Pulmonary artery endothelial cell (primary cell): Measurements from ENCODE around the gene ZNF227. TPM values are rescaled to one million over a fixed set of nuclear protein-coding genes. Genes with fewer than 3 reads are reported as not detected.
"Not testable (repeated sequence)": the region's sequence is repeated elsewhere in the genome, so short reads cannot be mapped to it uniquely, and the experiment has no call there.

Source experiments
- DNase-seq: peaks from one replicate; pipeline ENCODE4 v3.0.0-alpha.2; 2011; ENCODE audit warnings: low read depth, low spot score
- total RNA-seq: library from RNA; depleted of rRNA; stranded (reverse); fragments of >200 nt; gene quantifications from 2 replicates; pipeline ENCODE4 v1.2.3, GENCODE V29; 2014

The ZNF227 gene
- 20.2 and 27.7 TPM in 2 replicates for total RNA-seq

GRCh38 chr19:44212250-44212865, at the start of gene ZNF227:
TSS of gene ZNF227 (plus strand) at chr19:44212532. CDS start at chr19:44217793, 5,261 bp downstream.
- DNase-seq = peak; percentile 86

- DNase-seq = no peak
Measured at GRCh38 chr19:44163789-44164188, 48.5 kb upstream of the ZNF227 start.

GRCh38 chr19:44164327-44164672, 48.0 kb upstream of the ZNF227 start:
- no peak for DNase-seq

GRCh38 chr19:44164673-44165512, 47.4 kb upstream of the ZNF227 start, which contains the start of gene ZNF226:
TSS of gene ZNF226 (plus strand) at chr19:44165100. CDS start at chr19:44170081, 4,981 bp downstream.
- DNase-seq = peak; percentile 98

- not testable (repeated sequence) for DNase-seq
Measured at GRCh38 chr19:44170660-44171059, 41.7 kb upstream of the ZNF227 start.

- DNase-seq = no peak
Measured at GRCh38 chr19:44176590-44176989, 35.7 kb upstream of the ZNF227 start.

- DNase-seq = no peak
Measured at GRCh38 chr19:44180968-44181367, 31.4 kb upstream of the ZNF227 start.

- no peak for DNase-seq
Measured at GRCh38 chr19:44182145-44182544, 30.2 kb upstream of the ZNF227 start.

- DNase-seq = no peak
Measured at GRCh38 chr19:44190020-44190419, 22.3 kb upstream of the ZNF227 start.

GRCh38 chr19:44192127-44192526, 20.2 kb upstream of the ZNF227 start:
- no peak for DNase-seq

- DNase-seq = no peak
Measured at GRCh38 chr19:44196772-44197171, 15.6 kb upstream of the ZNF227 start.

GRCh38 chr19:44202470-44202869, 9.9 kb upstream of the ZNF227 start:
- DNase-seq = no peak

GRCh38 chr19:44202974-44203373, 9.4 kb upstream of the ZNF227 start:
- DNase-seq = no peak

- not testable (repeated sequence) for DNase-seq
Measured at GRCh38 chr19:44203877-44204276, 8.5 kb upstream of the ZNF227 start.

- no peak for DNase-seq
Measured at GRCh38 chr19:44204772-44205171, 7.6 kb upstream of the ZNF227 start.

- DNase-seq = peak; percentile 78
Measured at GRCh38 chr19:44207126-44207803, 5.1 kb upstream of the ZNF227 start.

- DNase-seq = peak; percentile 5
Measured at GRCh38 chr19:44212866-44213346, 574 bp downstream of the ZNF227 start.

GRCh38 chr19:44219926-44220325, 7.6 kb downstream of the ZNF227 start:
- not testable (repeated sequence) for DNase-seq

GRCh38 chr19:44220761-44221160, 8.4 kb downstream of the ZNF227 start:
- DNase-seq = not testable (repeated sequence)

- not testable (repeated sequence) for DNase-seq
Measured at GRCh38 chr19:44221291-44221690, 9.0 kb downstream of the ZNF227 start.

GRCh38 chr19:44228318-44228717, 16.0 kb downstream of the ZNF227 start:
- no peak for DNase-seq

GRCh38 chr19:44232867-44233266, 20.5 kb downstream of the ZNF227 start:
- DNase-seq = no peak
